Chondrocyte (in vitro differentiated cells): ENCODE measurements around the gene FAF1. TPM values are rescaled to one million over a fixed set of nuclear protein-coding genes. Genes with fewer than 3 reads are reported as not detected.
A peak's percentile ranks its signal among the peaks of the same experiment; 100 is the strongest.

Experiments
- DNase-seq: peaks from one replicate; pipeline ENCODE4 v3.0.0; 2021; ENCODE audit warnings: mixed read lengths, low spot score
- H3K27ac Mint-ChIP-seq: one replicate; pipeline ENCODE4 v1.8.0; 2021; ENCODE audit warnings: mild to moderate bottlenecking, moderate library complexity, mixed read lengths; ENCODE audit not compliant: unreplicated experiment
- H3K27me3 Mint-ChIP-seq: 2 replicates; pipeline ENCODE4 v1.8.0; 2021; ENCODE audit warnings: low read depth, mixed read lengths
- H3K36me3 Mint-ChIP-seq: 2 replicates; pipeline ENCODE4 v1.8.0; 2021; ENCODE audit warnings: low read depth, mixed read lengths
- H3K4me1 Mint-ChIP-seq: 2 replicates; pipeline ENCODE4 v1.8.0; 2021; ENCODE audit warnings: low read depth, mild to moderate bottlenecking, mixed read lengths
- H3K4me3 Mint-ChIP-seq: one replicate; pipeline ENCODE4 v1.8.0; 2021; ENCODE audit warnings: mild to moderate bottlenecking, moderate library complexity, mixed read lengths; ENCODE audit not compliant: unreplicated experiment
- H3K9me3 Mint-ChIP-seq: 2 replicates; pipeline ENCODE4 v1.8.0; 2021; ENCODE audit warnings: low read depth, mixed read lengths
- CTCF ChIP-seq: fragments of 200-600 bp; sonication (generic); IDR thresholded peaks from 2 replicates; pipeline ENCODE4 v1.5.0; 2021; ENCODE audit warnings: antibody characterized with exemption, mild to moderate bottlenecking, moderate library complexity
- total RNA-seq: library from RNA; stranded (reverse); gene quantifications from 3 replicates; pipeline ENCODE4 v1.2.1, GENCODE V29; 2021

FAF1 gene
- total RNA-seq, 1 donor from 2014 or later: 38.7 TPM

GRCh38 chr1:50972766-50973165, 12.7 kb upstream of the FAF1 start:
- Mint-ChIP-seq H3K4me1 (peaks cover 22% of the 10 kb centered on the region), H3K36me3 (peaks cover 1% of the 10 kb centered on the region), H3K27me3 (peaks cover 13% of the 10 kb centered on the region), H3K9me3 (no peaks in the 10 kb centered on the region), H3K27ac (no peak overlapping the region), H3K4me3 (no peak overlapping the region)
- TF ChIP-seq CTCF: no peak
- no peak for DNase-seq

- H3K27me3 Mint-ChIP-seq: peaks cover 11% of the 10 kb centered on the region
- H3K4me3 Mint-ChIP-seq: no peak overlapping the region
- H3K27ac Mint-ChIP-seq: no peak overlapping the region
- TF ChIP-seq CTCF: no peak
- no peak for DNase-seq
- peaks cover 1% of the 10 kb centered on the region for H3K36me3 Mint-ChIP-seq
- H3K4me1 Mint-ChIP-seq: peaks cover 24% of the 10 kb centered on the region
- H3K9me3 Mint-ChIP-seq: no peaks in the 10 kb centered on the region
Observed at GRCh38 chr1:50971748-50972305, 11.8 kb upstream of the FAF1 start.

- H3K4me1 Mint-ChIP-seq: peaks cover 19% of the 10 kb centered on the region
- H3K36me3 Mint-ChIP-seq: peaks cover 1% of the 10 kb centered on the region
- no peak for TF ChIP-seq CTCF
- H3K4me3 Mint-ChIP-seq: peak overlapping the region; percentile 90
- no peak for DNase-seq
- H3K9me3 Mint-ChIP-seq: no peaks in the 10 kb centered on the region
- peak overlapping the region; percentile 87 for H3K27ac Mint-ChIP-seq
- H3K27me3 Mint-ChIP-seq: peaks cover 3% of the 10 kb centered on the region
Observed at GRCh38 chr1:50970931-50971582, 11.0 kb upstream of the FAF1 start.

GRCh38 chr1:50970509-50970887, 10.4 kb upstream of the FAF1 start:
- H3K27me3 Mint-ChIP-seq: peaks cover 2% of the 10 kb centered on the region
- H3K9me3 Mint-ChIP-seq: no peaks in the 10 kb centered on the region
- H3K36me3 Mint-ChIP-seq: peaks cover 1% of the 10 kb centered on the region
- H3K4me1 Mint-ChIP-seq: peaks cover 19% of the 10 kb centered on the region
- H3K27ac Mint-ChIP-seq: peak overlapping the region; percentile 87
- TF ChIP-seq CTCF: no peak
- DNase-seq: no peak
- peak overlapping the region; percentile 90 for H3K4me3 Mint-ChIP-seq

GRCh38 chr1:50969611-50970508, 9.8 kb upstream of the FAF1 start, which contains the start of gene CDKN2C:
CDKN2C (plus strand) TSS chr1:50970245; CDS start chr1:50970369, 124 bp downstream.
- DNase-seq: no peak
- Mint-ChIP-seq H3K4me3 (peak within 1 kb of the TSS; percentile 90), H3K9me3 (no peaks in the 10 kb centered on the region), H3K27ac (peak within 1 kb of the TSS; percentile 96), H3K27me3 (peaks cover 2% of the 10 kb centered on the region), H3K4me1 (peaks cover 19% of the 10 kb centered on the region), H3K36me3 (peaks cover 1% of the 10 kb centered on the region)
- TF ChIP-seq CTCF: peak; percentile 48
